ENCODE measurements around the gene CTTN. TPM values are rescaled to one million over a fixed set of nuclear protein-coding genes. Genes with fewer than 3 reads are reported as not detected.

Gene CTTN
- total RNA-seq, 4 donors from 2014 or later = 179 to 458 (median 200) TPM

DNA sequence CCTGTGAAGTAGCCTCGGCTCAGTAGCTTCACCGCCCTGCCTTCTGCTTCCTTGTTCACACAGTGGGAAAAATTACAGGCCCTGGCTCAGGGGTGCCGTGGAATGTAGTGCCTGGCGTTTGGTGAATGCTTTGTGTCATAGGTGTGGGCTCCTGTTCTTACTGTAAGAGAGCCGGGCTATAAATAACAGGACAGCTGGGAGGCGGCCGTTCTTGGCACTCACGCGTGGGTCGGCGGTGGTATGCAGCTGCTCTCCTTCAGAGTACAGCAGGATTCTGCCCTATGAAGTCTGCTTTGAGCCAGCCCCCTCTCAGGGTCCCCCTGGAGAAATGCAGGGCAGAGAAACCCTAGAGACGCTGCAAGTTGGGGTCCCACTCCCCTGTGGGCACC, 84.2 kb downstream of the CTTN start:
- TF ChIP-seq EP300 (IDR thresholded peaks at IDR 0.05) (no peak), POLR2A (IDR thresholded peaks at IDR 0.05) (no peak), CTCF (IDR thresholded peaks at IDR 0.05) (no peak), POLR2AphosphoS5 (IDR thresholded peaks at IDR 0.05) (no peak)
- Histone ChIP-seq H3K9me3 (no peaks in the 10 kb centered on the region), H3K4me1 (no peaks in the 10 kb centered on the region), H3K27me3 (no peaks in the 10 kb centered on the region), H3K36me3 (no peaks in the 10 kb centered on the region), H3K4me3 (no peak overlapping the region), H3K27ac (no peak overlapping the region)
- 40% methylated on average over 8 of the region's 12 CpGs for WGBS
- DNase-seq (ENCODE audit: low spot score in 2 of 2) = no peak

GRCh38 chr11:70483077-70483861, 84.9 kb downstream of the CTTN start:
- Histone ChIP-seq H3K4me1 (no peaks in the 10 kb centered on the region), H3K4me3 (no peak overlapping the region), H3K36me3 (no peaks in the 10 kb centered on the region), H3K9me3 (no peaks in the 10 kb centered on the region), H3K27ac (no peak overlapping the region), H3K27me3 (no peaks in the 10 kb centered on the region)
- 81% methylated on average over 9 of the region's 9 CpGs for WGBS
- no peak for TF ChIP-seq POLR2A (IDR thresholded peaks at IDR 0.05)
- no peak for TF ChIP-seq CTCF (IDR thresholded peaks at IDR 0.05)
- no peak for TF ChIP-seq POLR2AphosphoS5 (IDR thresholded peaks at IDR 0.05)
- no peak for TF ChIP-seq EP300 (IDR thresholded peaks at IDR 0.05)
- no peak for DNase-seq (ENCODE audit: low spot score in 2 of 2)

DNA sequence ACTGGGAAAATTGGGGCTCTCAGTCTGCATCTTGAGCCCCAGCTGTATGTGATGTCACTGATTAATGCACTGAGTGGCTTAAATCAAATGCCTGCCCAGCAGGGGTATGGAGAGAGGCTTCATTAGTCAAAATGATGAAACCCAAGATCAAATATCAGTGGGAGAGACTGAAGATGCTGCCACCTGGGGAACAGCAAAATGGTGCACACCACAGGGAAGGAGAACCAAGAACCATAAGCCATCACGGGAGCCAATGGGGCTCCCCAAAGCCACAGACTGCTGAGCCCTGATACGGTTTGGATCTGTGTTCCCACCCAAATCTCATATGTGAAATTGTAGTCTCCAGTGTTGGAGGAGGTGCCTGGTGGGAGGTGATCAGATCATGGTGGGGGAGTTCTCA, 85.6 kb downstream of the CTTN start:
- no peak for DNase-seq (ENCODE audit: low spot score in 2 of 2)
- WGBS = 80% methylated on average over 2 of the region's 2 CpGs
- TF ChIP-seq CTCF (IDR thresholded peaks at IDR 0.05) (no peak), EP300 (IDR thresholded peaks at IDR 0.05) (no peak), POLR2A (IDR thresholded peaks at IDR 0.05) (no peak), POLR2AphosphoS5 (IDR thresholded peaks at IDR 0.05) (no peak)
- no peaks in the 10 kb centered on the region for H3K27me3 ChIP-seq
- H3K36me3 ChIP-seq = no peaks in the 10 kb centered on the region
- H3K27ac ChIP-seq = no peak overlapping the region
- no peak overlapping the region for H3K4me3 ChIP-seq
- H3K9me3 ChIP-seq = no peaks in the 10 kb centered on the region
- H3K4me1 ChIP-seq = no peaks in the 10 kb centered on the region

GRCh38 chr11:70485326-70486025, 87.1 kb downstream of the CTTN start:
- no peak for DNase-seq (ENCODE audit: low spot score in 2 of 2)
- H3K4me1 ChIP-seq = no peaks in the 10 kb centered on the region
- H3K27ac ChIP-seq = no peak overlapping the region
- H3K4me3 ChIP-seq = no peak overlapping the region
- no peaks in the 10 kb centered on the region for H3K9me3 ChIP-seq
- WGBS = 92% methylated on average over 21 of the region's 31 CpGs
- H3K27me3 ChIP-seq = no peaks in the 10 kb centered on the region
- no peaks in the 10 kb centered on the region for H3K36me3 ChIP-seq
- no peak for TF ChIP-seq CTCF (IDR thresholded peaks at IDR 0.05)
- TF ChIP-seq POLR2A (IDR thresholded peaks at IDR 0.05) = no peak
- no peak for TF ChIP-seq POLR2AphosphoS5 (IDR thresholded peaks at IDR 0.05)
- no peak for TF ChIP-seq EP300 (IDR thresholded peaks at IDR 0.05)

DNA sequence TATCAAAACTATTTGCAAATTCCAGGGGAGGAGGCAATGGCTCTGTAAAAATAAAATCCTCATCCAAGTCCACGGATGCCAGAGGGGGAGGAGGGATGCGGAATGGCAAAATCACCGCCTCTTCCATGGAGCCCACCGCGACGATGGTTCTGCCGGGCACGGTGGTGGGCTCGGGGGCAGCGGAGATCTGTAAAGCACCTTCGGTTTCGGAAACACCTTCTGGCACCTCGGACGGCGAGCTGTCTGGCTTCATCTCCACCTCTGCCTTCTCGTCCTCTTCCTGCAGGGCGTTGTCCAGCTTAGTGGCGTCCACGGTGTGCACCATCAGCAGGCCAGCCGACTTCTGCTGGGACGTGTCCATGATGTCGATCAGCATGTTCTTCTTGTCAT, 87.7 kb downstream of the CTTN start:
- no peak for DNase-seq (ENCODE audit: low spot score in 2 of 2)
- Histone ChIP-seq H3K27ac (no peak overlapping the region), H3K4me1 (no peaks in the 10 kb centered on the region), H3K27me3 (no peaks in the 10 kb centered on the region), H3K36me3 (no peaks in the 10 kb centered on the region), H3K9me3 (peaks cover 3% of the 10 kb centered on the region), H3K4me3 (no peak overlapping the region)
- 93% methylated on average over 22 of the region's 22 CpGs for WGBS
- TF ChIP-seq EP300 (IDR thresholded peaks at IDR 0.05) (no peak), CTCF (IDR thresholded peaks at IDR 0.05) (no peak), POLR2AphosphoS5 (IDR thresholded peaks at IDR 0.05) (no peak), POLR2A (IDR thresholded peaks at IDR 0.05) (no peak)

All from suprapubic skin (tissue), 4 donors.